Activated B cell treated with CpG ODN at 0.5 μM for 24 hours (primary cell): Measurements from ENCODE around the gene PTPRJ. TPM values are rescaled to one million over a fixed set of nuclear protein-coding genes. Genes with fewer than 3 reads are reported as not detected.

Experiments
- ATAC-seq: fragments of 200-7000 bp; cut with Tn5 transposase; one replicate; pipeline ENCODE4 v1.10.0; 2021; ENCODE audit warnings: low read depth, mild to moderate bottlenecking, moderate library complexity
- CTCF ChIA-PET: fragments of 350-600 bp; sonication (Branson Sonifier 250); formaldehyde crosslinking; loops from one replicate; lab custom pipeline; 2021; ENCODE audit warnings: antibody characterized with exemption; lab: Charles Lee
- POLR2A ChIA-PET: fragments of 350-600 bp; sonication (Branson Sonifier 250); formaldehyde crosslinking; loops from one replicate; lab custom pipeline; 2021; ENCODE audit warnings: antibody characterized with exemption; lab: Charles Lee
- DNase-seq: peaks from one replicate; pipeline ENCODE4 v3.0.0; 2022
- H3K27ac Mint-ChIP-seq: one replicate; pipeline ENCODE4 v1.8.0; 2020; ENCODE audit warnings: mixed read lengths
- H3K27me3 Mint-ChIP-seq: one replicate; pipeline ENCODE4 v1.8.0; 2021; ENCODE audit warnings: mixed read lengths
- H3K36me3 Mint-ChIP-seq: one replicate; pipeline ENCODE4 v1.8.0; 2021; ENCODE audit warnings: low read depth, mixed read lengths
- H3K4me1 Mint-ChIP-seq: one replicate; pipeline ENCODE4 v1.8.0; 2021; ENCODE audit warnings: mixed read lengths
- H3K4me3 Mint-ChIP-seq: one replicate; pipeline ENCODE4 v1.8.0; 2020; ENCODE audit warnings: mild to moderate bottlenecking, mixed read lengths
- H3K9me3 Mint-ChIP-seq: one replicate; pipeline ENCODE4 v1.8.0; 2020; ENCODE audit warnings: mixed read lengths
- intact Hi-C: fragments of 100-400 bp; cut with micrococcal nuclease; formaldehyde crosslinking; loops from one replicate; pipeline ENCODE4 v1.15.1; 2024
- total RNA-seq: library from RNA; stranded (reverse); gene quantifications from 2 replicates; pipeline ENCODE4 v1.2.3, GENCODE V29; 2022
- TF ChIP-seq, protein P1 (sequence below): fragments of 200-600 bp; IDR thresholded peaks from one replicate; pipeline ENCODE4 v1.8.0; 2022; ENCODE audit warnings: antibody characterized with exemption, mild to moderate bottlenecking

Gene PTPRJ
- total RNA-seq, 1 donor from 2014 or later, result 19.2 TPM

DNA sequence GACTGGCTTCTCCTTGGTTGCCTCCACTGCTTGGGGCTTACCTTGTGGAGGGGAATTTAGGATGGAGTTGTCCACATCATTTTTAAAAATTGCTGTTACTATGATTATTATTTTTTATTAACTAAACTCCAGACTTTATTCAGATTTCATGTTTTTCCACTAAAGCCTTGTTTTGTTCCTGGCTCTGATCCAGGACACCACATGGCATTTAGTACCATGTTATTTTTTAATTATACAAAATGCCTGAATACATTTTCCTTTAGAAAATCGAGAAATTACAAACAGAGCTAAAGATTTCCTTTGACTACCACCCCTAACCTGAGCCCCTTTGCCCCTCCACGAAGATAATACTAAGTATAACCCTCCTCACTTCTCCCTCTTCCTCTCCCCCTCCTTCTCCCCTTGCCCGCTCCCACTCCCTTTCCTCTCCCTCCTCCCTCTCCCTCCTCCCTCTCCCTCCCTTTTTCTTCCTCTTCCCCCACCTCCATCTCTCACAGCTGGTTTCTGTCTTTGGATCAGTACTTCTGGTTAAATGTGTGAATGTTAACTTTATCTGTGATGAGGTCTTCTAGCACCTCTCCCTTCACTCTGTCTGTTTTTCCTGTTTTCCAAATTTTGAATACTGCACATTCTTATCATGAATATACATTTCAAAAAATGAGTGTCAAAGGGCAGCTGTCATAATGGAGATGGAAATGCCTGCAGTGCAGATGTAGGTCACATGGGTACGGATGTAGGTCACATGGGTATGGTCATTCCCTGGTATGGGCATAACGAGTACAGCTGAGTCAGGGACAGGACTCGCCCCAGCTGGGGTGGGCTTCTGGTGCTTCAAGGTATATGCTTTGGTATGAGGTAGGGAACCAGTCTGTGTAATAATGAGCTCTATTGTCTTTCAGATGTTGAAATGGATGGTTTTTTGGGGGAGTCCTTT lies 181.9 kb downstream of the PTPRJ start:
- H3K36me3 Mint-ChIP-seq, result peaks cover 77% of the 10 kb centered on the region
- ChIA-PET POLR2A (interaction anchor here (1.1 kb wide), 1 partner anchor 9 kb away, joined by 12 read pairs; no protein-coding TSS in a partner anchor), CTCF (interaction anchor here (1.7 kb wide), 1 partner anchor 15 kb away, joined by 3 read pairs; no protein-coding TSS in a partner anchor)
- ATAC-seq, result no peak
- intact Hi-C loops, result no loop called here
- no peaks in the 10 kb centered on the region for H3K4me1 Mint-ChIP-seq
- TF ChIP-seq, protein P1, sequence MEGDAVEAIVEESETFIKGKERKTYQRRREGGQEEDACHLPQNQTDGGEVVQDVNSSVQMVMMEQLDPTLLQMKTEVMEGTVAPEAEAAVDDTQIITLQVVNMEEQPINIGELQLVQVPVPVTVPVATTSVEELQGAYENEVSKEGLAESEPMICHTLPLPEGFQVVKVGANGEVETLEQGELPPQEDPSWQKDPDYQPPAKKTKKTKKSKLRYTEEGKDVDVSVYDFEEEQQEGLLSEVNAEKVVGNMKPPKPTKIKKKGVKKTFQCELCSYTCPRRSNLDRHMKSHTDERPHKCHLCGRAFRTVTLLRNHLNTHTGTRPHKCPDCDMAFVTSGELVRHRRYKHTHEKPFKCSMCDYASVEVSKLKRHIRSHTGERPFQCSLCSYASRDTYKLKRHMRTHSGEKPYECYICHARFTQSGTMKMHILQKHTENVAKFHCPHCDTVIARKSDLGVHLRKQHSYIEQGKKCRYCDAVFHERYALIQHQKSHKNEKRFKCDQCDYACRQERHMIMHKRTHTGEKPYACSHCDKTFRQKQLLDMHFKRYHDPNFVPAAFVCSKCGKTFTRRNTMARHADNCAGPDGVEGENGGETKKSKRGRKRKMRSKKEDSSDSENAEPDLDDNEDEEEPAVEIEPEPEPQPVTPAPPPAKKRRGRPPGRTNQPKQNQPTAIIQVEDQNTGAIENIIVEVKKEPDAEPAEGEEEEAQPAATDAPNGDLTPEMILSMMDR, result no peak
- no peaks in the 10 kb centered on the region for H3K27me3 Mint-ChIP-seq
- DNase-seq, result no peak
- no peak overlapping the region for H3K27ac Mint-ChIP-seq
- H3K4me3 Mint-ChIP-seq, result no peak overlapping the region
- no peaks in the 10 kb centered on the region for H3K9me3 Mint-ChIP-seq

- DNase-seq (no peak), ATAC-seq (no peak)
- Mint-ChIP-seq H3K9me3 (no peaks in the 10 kb centered on the region), H3K4me1 (no peaks in the 10 kb centered on the region), H3K27ac (no peak overlapping the region), H3K4me3 (no peak overlapping the region), H3K36me3 (peaks cover 78% of the 10 kb centered on the region), H3K27me3 (no peaks in the 10 kb centered on the region)
- TF ChIP-seq, protein P1, result no peak
- CTCF ChIA-PET, result interaction anchor here (1.7 kb wide), 1 partner anchor 14 kb away, joined by 3 read pairs; no protein-coding TSS in a partner anchor
- intact Hi-C loops, result no loop called here
- POLR2A ChIA-PET, result no interaction called here
Observed at GRCh38 chr11:48162885-48163268, 182.5 kb downstream of the PTPRJ start.

GRCh38 chr11:48163360-48164100 lies 183.2 kb downstream of the PTPRJ start:
- TF ChIP-seq, protein P1, result no peak
- H3K27me3 Mint-ChIP-seq, result no peaks in the 10 kb centered on the region
- ChIA-PET CTCF (interaction anchor here (1.7 kb wide), 1 partner anchor 14 kb away, joined by 3 read pairs; no protein-coding TSS in a partner anchor), POLR2A (no interaction called here)
- H3K36me3 Mint-ChIP-seq, result peaks cover 77% of the 10 kb centered on the region
- ATAC-seq (no peak), DNase-seq (no peak)
- no peaks in the 10 kb centered on the region for H3K4me1 Mint-ChIP-seq
- no peak overlapping the region for H3K27ac Mint-ChIP-seq
- intact Hi-C loops, result no loop called here
- no peak overlapping the region for H3K4me3 Mint-ChIP-seq
- no peaks in the 10 kb centered on the region for H3K9me3 Mint-ChIP-seq

DNA sequence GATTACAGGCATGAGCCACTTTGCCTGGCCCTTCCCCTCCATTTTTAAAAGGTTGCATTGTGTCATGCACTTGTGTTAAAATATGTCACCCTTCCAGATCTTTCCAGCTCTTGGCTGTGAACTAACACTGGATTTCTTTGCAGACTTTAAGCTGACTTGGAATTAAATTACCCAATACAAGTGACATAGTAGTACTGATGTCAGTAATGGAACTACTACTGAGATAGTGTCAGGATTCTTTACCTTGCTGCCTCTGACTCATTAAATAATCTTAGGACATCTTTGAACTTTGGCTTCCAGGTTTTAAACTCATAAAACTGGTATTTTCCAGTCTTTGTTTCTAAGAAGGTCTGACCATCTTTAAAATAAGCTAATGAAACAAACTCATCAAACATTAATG lies 184.5 kb downstream of the PTPRJ start:
- ChIA-PET CTCF (interaction anchor here (0.6 kb wide), 2 partner anchors 406 to 1276 kb away, joined by 3 read pairs; no protein-coding TSS in a partner anchor), POLR2A (no interaction called here)
- Mint-ChIP-seq H3K4me3 (no peak overlapping the region), H3K27ac (no peak overlapping the region), H3K27me3 (no peaks in the 10 kb centered on the region), H3K9me3 (no peaks in the 10 kb centered on the region), H3K36me3 (peaks cover 77% of the 10 kb centered on the region), H3K4me1 (peaks cover 3% of the 10 kb centered on the region)
- DNase-seq (no peak), ATAC-seq (no peak)
- TF ChIP-seq, protein P1, result no peak
- intact Hi-C loops, result no loop called here

DNA sequence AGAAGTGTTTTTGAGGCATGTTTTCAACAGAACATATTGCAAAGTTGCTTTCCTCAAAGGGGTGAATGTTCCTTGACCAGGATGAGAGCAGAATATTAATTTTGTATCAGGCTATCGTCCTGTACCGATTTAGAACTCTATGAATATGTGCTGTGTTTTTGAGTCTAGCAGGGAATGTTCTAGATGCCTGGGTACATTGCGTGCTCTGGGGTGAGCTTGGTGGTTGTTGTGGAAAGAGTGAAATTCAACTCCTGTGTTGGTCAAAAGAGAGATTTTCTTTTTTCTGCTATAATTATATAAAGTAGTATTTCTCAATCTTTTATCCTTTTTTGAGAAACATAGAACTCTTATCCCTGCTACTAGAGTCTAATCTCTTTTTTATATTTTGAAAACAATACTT lies 185.1 kb downstream of the PTPRJ start:
- Mint-ChIP-seq H3K27ac (no peak overlapping the region), H3K36me3 (peaks cover 71% of the 10 kb centered on the region), H3K9me3 (no peaks in the 10 kb centered on the region), H3K4me3 (no peak overlapping the region), H3K27me3 (no peaks in the 10 kb centered on the region), H3K4me1 (peaks cover 9% of the 10 kb centered on the region)
- ATAC-seq (no peak), DNase-seq (no peak)
- intact Hi-C loops, result no loop called here
- ChIA-PET POLR2A (no interaction called here), CTCF (interaction anchor here (0.6 kb wide), 1 partner anchor 407 kb away, joined by 3 read pairs; no protein-coding TSS in a partner anchor)
- TF ChIP-seq, protein P1, result no peak
